HepG2 (cell line): ENCODE measurements around the gene ZNF316. TPM values are rescaled to one million over a fixed set of nuclear protein-coding genes. Genes with fewer than 3 reads are reported as not detected.

ENCODE experiments used
- ATAC-seq: fragments of 200-7000 bp; cut with Tn5 transposase; 3 replicates; pipeline ENCODE4 v1.9.1; 2020; ENCODE audit warnings: mild to moderate bottlenecking, moderate library complexity
- BruUV-seq: library from RNA; stranded (reverse); fragments of 400-500 nt; replicated peaks from 2 replicates; lab custom pipeline; 2021; lab: Mats Ljungman, UMichigan
- CTCF ChIA-PET: fragments of 300-600 bp; formaldehyde crosslinking; extraction: SDS; loops from one replicate; lab custom pipeline; 2021; ENCODE audit warnings: low total read pairs, inconsistent platforms, low intra/inter-chr PET ratio; lab: Yijun Ruan, JAX
- POLR2A ChIA-PET: fragments of 350-600 bp; sonication (Branson Sonifier 250); formaldehyde crosslinking; loops from one replicate; lab custom pipeline; 2020; ENCODE audit warnings: antibody characterized with exemption, inconsistent platforms; lab: Yijun Ruan, JAX
- DNase-seq: peaks from one replicate; pipeline ENCODE4 v3.0.0-alpha.2; 2015; ENCODE audit warnings: low spot score
- FAIRE-seq: peaks from 3 replicates; lab custom pipeline; 2011; peaks lifted over from hg19 to GRCh38; lab: Jason Lieb, UNC
- H2AFZ ChIP-seq: one replicate; pipeline ENCODE4 v1.6.1; 2011; ENCODE audit warnings: low read length, inconsistent platforms
- H3K27ac ChIP-seq: fragments of 300-600 bp; 3 replicates; pipeline ENCODE4 v1.8.0; 2011; ENCODE audit warnings: mixed run types, mild to moderate bottlenecking, mixed read lengths, low read length, inconsistent platforms; ENCODE audit not compliant: insufficient read depth; ENCODE audit errors: extremely low read length
- H3K27me3 ChIP-seq, 2 experiments: fragments of 200-600 bp in 1 of 2; 2 replicates in 1 of 2; 3 replicates in 1 of 2; pipeline versions ENCODE4 v1.6.0 to v1.8.0; 2011; ENCODE audit warnings: low read length in 2 of 2, mild to moderate bottlenecking in 2 of 2, moderate library complexity in 2 of 2, inconsistent platforms in 1 of 2; ENCODE audit not compliant: insufficient read depth in 2 of 2, control insufficient read depth in 1 of 2
- H3K36me3 ChIP-seq, 2 experiments: fragments of 200-600 bp in 1 of 2; replicated peaks in 1 of 2; 2 replicates in 1 of 2; 3 replicates in 1 of 2; pipeline versions ENCODE4 v1.5.1 to v1.8.0; 2011; ENCODE audit warnings: low read length in 2 of 2, inconsistent platforms in 1 of 2; ENCODE audit not compliant: insufficient read depth in 2 of 2, control insufficient read depth in 1 of 2
- H3K4me1 ChIP-seq: 2 replicates; pipeline ENCODE4 v1.5.1; 2012; ENCODE audit warnings: low read length, inconsistent platforms; ENCODE audit not compliant: insufficient read depth
- H3K4me2 ChIP-seq: 2 replicates; pipeline ENCODE4 v1.6.0; 2011; ENCODE audit warnings: low read depth, low read length, inconsistent platforms
- H3K4me3 ChIP-seq, 3 experiments: fragments of 200-600 bp in 1 of 3; sonication (generic), shearing (Covaris generic) in 1 of 3; replicated peaks in 1 of 3; 2 replicates each; pipeline ENCODE4 v1.5.1; 2011 to 2016; ENCODE audit warnings: low read length in 3 of 3, inconsistent platforms in 2 of 3, low read depth in 2 of 3, mild to moderate bottlenecking in 2 of 3, control low read depth in 1 of 3, mixed read lengths in 1 of 3; ENCODE audit not compliant: insufficient read depth in 1 of 3
- H3K79me2 ChIP-seq: one replicate; pipeline ENCODE4 v1.6.1; 2011; ENCODE audit warnings: low read length, inconsistent platforms; ENCODE audit not compliant: insufficient read depth
- H3K9ac ChIP-seq: 2 replicates; pipeline ENCODE4 v1.6.0; 2011; ENCODE audit warnings: mild to moderate bottlenecking, low read depth, low read length, inconsistent platforms; ENCODE audit not compliant: insufficient read depth
- H3K9me3 ChIP-seq: 2 replicates; pipeline ENCODE4 v1.5.1; 2012; ENCODE audit warnings: mild to moderate bottlenecking, low read length
- H4K20me1 ChIP-seq: 2 replicates; pipeline ENCODE4 v1.6.0; 2011; ENCODE audit warnings: inconsistent platforms, mild to moderate bottlenecking, low read length, moderate library complexity; ENCODE audit not compliant: insufficient read depth
- ARNTL ChIP-seq: sonication (generic); formaldehyde crosslinking; IDR thresholded peaks from 2 replicates; pipeline ENCODE4 v1.4.0; 2020; ENCODE audit warnings: mild to moderate bottlenecking, missing genetic modification reagents
- NONO ChIP-seq, 2 experiments: fragments of 450-650 bp in 1 of 2; sonication (generic) in 1 of 2; formaldehyde crosslinking in 1 of 2; IDR thresholded peaks in 1 of 2; conservative IDR thresholded peaks in 1 of 2; 2 replicates each; pipeline versions ENCODE4 v1.6.1 to v1.8.0; 2017 to 2022; ENCODE audit warnings: mild to moderate bottlenecking in 1 of 2, missing genetic modification reagents in 1 of 2, moderate library complexity in 1 of 2
- POGZ ChIP-seq: sonication (generic); formaldehyde crosslinking; IDR thresholded peaks from 2 replicates; pipeline ENCODE4 v1.4.0; 2020; ENCODE audit warnings: mild to moderate bottlenecking, missing genetic modification reagents
- SIX1 ChIP-seq: sonication (generic); formaldehyde crosslinking; IDR thresholded peaks from 2 replicates; pipeline ENCODE4 v1.4.0; 2020; ENCODE audit warnings: missing genetic modification reagents, borderline replicate concordance
- STAT5B ChIP-seq: sonication (generic); formaldehyde crosslinking; IDR thresholded peaks from 2 replicates; pipeline ENCODE4 v1.4.0; 2020; ENCODE audit warnings: missing genetic modification reagents
- TBP ChIP-seq: sonication (generic); formaldehyde crosslinking; IDR thresholded peaks from 2 replicates; pipeline ENCODE4 v1.5.0; 2020; ENCODE audit warnings: missing genetic modification reagents
- ZNF552 ChIP-seq: sonication (generic); formaldehyde crosslinking; IDR thresholded peaks from 2 replicates; pipeline ENCODE4 v1.9.0; 2022; ENCODE audit warnings: missing genetic modification reagents, mild to moderate bottlenecking, borderline replicate concordance
- ZNF776 ChIP-seq: sonication (generic); formaldehyde crosslinking; IDR thresholded peaks from 2 replicates; pipeline ENCODE4 v1.4.0; 2020; ENCODE audit warnings: mild to moderate bottlenecking, missing genetic modification reagents
- WGBS: methylation state at CpG from one replicate; pipeline ENCODE4 v1.1.6; 2017; ENCODE audit warnings: low lambda C conversion rate; 5-methylcytosine and 5-hydroxymethylcytosine counted together
- in situ Hi-C: cut with HindIII; loops from 2 replicates; pipeline ENCODE4 v1.10.0; 2017; ENCODE audit warnings: low pct_unique_long_range_greater_than_20kb; ENCODE audit not compliant: extremely low pct_ligation_motif_present
- intact Hi-C: fragments of 100-400 bp; cut with micrococcal nuclease; formaldehyde crosslinking; loops from one replicate; pipeline ENCODE4 v1.10.0; 2022; ENCODE audit not compliant: unreplicated experiment
- polyA plus RNA-seq, 8 experiments: library from polyadenylated mRNA; depleted of rRNA in 3 of 8; stranded (reverse) in 7 of 8; unstranded in 1 of 8; fragments of >200 nt; fragmentation: Illumina TruSeq in 4 of 8; extraction: Trizol in 4 of 8; gene quantifications; 2 replicates each; pipeline versions ENCODE4 v1.2.1 to v1.2.3, GENCODE V29; 2011 to 2016; ENCODE audit warnings: low read depth in 4 of 8, missing spikeins in 1 of 8, mixed read lengths in 1 of 8; ENCODE audit not compliant: insufficient read depth in 1 of 8
- total RNA-seq, 5 experiments: library from RNA; depleted of rRNA; stranded (reverse); fragments of >200 nt; fragmentation: Illumina TruSeq; extraction: Trizol; gene quantifications; 2 replicates each; pipeline ENCODE4 v1.2.3, GENCODE V29; 2016; ENCODE audit warnings: low read depth in 1 of 5
- TF ChIP-seq, protein P1 (sequence below), 2 experiments: fragments of 450-650 bp in 1 of 2; sonication (generic) in 1 of 2; formaldehyde crosslinking; IDR thresholded peaks; 2 replicates each; pipeline versions ENCODE4 v1.5.0 to v1.8.0; 2020 to 2022; ENCODE audit warnings: mild to moderate bottlenecking in 1 of 2, missing genetic modification reagents in 1 of 2
- TF ChIP-seq, protein P2 (sequence below): sonication (generic); formaldehyde crosslinking; IDR thresholded peaks from 2 replicates; pipeline ENCODE4 v1.4.0; 2020; ENCODE audit warnings: missing genetic modification reagents

Gene ZNF316
- total and polyA plus RNA-seq, 2 of the 13 experiments (the other 11 are each of a cell fraction or from before 2014, with no cell fraction given), result 4.3 to 9.9 TPM

DNA sequence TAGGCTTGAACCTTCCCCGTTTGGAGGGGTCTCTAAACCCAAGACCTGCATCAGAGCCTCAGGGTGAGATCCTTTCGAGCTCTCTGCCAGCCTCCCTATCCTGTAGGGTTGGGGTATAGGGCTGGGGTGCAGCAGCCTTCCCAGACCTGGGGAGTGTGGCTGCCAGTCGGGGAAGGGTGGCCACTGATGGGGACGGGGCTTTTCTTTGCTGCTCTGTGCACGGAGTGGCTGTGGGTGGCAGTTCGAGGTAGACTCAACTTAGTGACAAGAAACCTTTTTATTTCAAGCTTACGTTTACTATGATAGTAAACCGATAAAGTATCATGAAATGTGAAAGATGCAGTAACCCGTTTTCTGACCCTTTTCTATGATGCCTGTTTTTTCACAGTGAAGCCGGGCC is 13.0 kb downstream of the ZNF316 start:
- Histone ChIP-seq H3K9ac (no peak overlapping the region), H3K4me1 (no peaks in the 10 kb centered on the region), H3K9me3 (no peaks in the 10 kb centered on the region), H3K4me3 (no peak overlapping the region), H3K27ac (no peak overlapping the region), H4K20me1 (no peaks in the 10 kb centered on the region), H3K4me2 (no peak overlapping the region), H3K36me3 (peaks cover 7 to 26% of the 10 kb centered on the region in 2 experiments; a peak in 4 of 5 replicates), H3K79me2 (no peaks in the 10 kb centered on the region), H2AFZ (no peak overlapping the region), H3K27me3 (no peaks in the 10 kb centered on the region)
- no TSS peak for BruUV-seq
- TF ChIP-seq ZNF776 (CRISPR knock-in tag) (no peak), SIX1 (CRISPR knock-in tag) (no peak), ARNTL (CRISPR knock-in tag) (no peak), ZNF552 (CRISPR knock-in tag) (no peak), STAT5B (CRISPR knock-in tag) (no peak), NONO (IDR thresholded peaks at IDR 0.05) (no peak), NONO (CRISPR knock-in tag; conservative IDR thresholded peaks at IDR 0.05) (no peak), TBP (CRISPR knock-in tag) (no peak), POGZ (CRISPR knock-in tag) (no peak)
- TF ChIP-seq, protein P1, sequence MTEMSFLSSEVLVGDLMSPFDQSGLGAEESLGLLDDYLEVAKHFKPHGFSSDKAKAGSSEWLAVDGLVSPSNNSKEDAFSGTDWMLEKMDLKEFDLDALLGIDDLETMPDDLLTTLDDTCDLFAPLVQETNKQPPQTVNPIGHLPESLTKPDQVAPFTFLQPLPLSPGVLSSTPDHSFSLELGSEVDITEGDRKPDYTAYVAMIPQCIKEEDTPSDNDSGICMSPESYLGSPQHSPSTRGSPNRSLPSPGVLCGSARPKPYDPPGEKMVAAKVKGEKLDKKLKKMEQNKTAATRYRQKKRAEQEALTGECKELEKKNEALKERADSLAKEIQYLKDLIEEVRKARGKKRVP (CRISPR knock-in tag; IDR thresholded peaks at IDR 0.05), result no peak
- TF ChIP-seq, protein P2, sequence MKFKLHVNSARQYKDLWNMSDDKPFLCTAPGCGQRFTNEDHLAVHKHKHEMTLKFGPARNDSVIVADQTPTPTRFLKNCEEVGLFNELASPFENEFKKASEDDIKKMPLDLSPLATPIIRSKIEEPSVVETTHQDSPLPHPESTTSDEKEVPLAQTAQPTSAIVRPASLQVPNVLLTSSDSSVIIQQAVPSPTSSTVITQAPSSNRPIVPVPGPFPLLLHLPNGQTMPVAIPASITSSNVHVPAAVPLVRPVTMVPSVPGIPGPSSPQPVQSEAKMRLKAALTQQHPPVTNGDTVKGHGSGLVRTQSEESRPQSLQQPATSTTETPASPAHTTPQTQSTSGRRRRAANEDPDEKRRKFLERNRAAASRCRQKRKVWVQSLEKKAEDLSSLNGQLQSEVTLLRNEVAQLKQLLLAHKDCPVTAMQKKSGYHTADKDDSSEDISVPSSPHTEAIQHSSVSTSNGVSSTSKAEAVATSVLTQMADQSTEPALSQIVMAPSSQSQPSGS (CRISPR knock-in tag), result no peak
- intact Hi-C loops (no loop called here), in situ Hi-C loops (no loop called here)
- POLR2A ChIA-PET, result no interaction called here
- no peak for FAIRE-seq
- no peak for ATAC-seq
- WGBS, result 96% methylated on average over 10 of the region's 10 CpGs
- no peak for DNase-seq
- CTCF ChIA-PET, result no interaction called here
